ENCODE measurements around the gene PLEKHN1. TPM values are rescaled to one million over a fixed set of nuclear protein-coding genes. Genes with fewer than 3 reads are reported as not detected.
A peak's percentile ranks its signal among the peaks of the same experiment; 100 is the strongest.

Gene PLEKHN1
- total RNA-seq, 2 donors from 2014 or later: 1.5 to 4.6 TPM

DNA sequence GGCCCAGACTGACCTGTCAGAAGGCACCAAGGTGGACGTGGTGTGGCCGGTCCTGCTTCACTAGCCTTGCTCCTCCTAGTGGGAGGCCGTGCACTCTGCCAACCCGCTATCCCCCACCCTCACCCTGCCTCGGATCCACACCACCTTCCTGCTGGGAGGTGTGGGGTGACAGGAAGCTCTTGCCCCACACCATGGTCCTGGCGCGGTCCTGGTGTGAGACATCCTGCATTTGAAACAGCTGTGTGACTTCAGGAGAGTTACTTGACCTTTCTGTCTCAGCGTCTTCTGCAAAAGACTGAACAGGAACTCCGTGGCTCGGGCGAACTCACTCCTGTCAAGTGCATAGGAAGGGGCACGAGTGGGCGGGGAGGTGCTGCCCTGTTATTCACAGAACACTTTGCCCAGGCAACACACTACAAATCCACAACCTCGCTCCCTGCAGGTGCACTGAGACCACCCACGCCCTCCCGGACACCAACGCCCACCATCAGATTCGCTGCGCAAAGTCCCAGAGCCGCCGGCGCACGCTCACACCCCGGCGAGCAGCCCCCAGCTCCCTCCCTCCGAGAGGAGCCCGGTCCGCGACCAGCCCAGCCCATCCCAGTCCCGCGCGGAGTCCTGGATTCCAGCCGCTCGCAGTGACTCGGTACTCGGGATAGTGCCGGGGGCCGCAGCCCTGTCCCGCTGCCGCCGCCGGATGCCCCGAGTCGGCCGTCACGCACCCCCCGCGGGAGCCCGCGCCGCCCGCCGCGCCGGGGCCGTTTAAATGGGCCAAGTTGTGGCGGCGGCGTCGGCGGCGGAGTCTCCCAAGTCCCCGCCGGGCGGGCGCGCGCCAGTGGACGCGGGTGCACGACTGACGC, 42.9 kb upstream of the PLEKHN1 start, which contains the start of gene SAMD11:
SAMD11 (plus strand) TSS at position 793 of the 860 bp plus-strand sequence. CDS start 509 bp downstream, outside the sequence.
- 5 to 7% methylated on average over 34 to 72 of the region's 72 CpGs for WGBS, 2 experiments (ENCODE audit: insufficient coverage in 1 of 2, insufficient read length in 1 of 2)
- Mint-ChIP-seq H3K4me3 (peak within 1 kb of the TSS; percentile 71), H3K9me3 (no peaks in the 10 kb centered on the region), H3K36me3 (ENCODE audit: low read depth) (peaks cover 25% of the 10 kb centered on the region), H3K27me3 (ENCODE audit: insufficient read depth) (peaks cover 82% of the 10 kb centered on the region), H3K27ac (no peak within 1 kb of the TSS), H3K4me1 (peaks cover 21% of the 10 kb centered on the region)
- peak; percentile 91 for DNase-seq
- Histone ChIP-seq H3K9ac (ENCODE audit: extremely low read depth, low read length, poor library complexity, severe bottlenecking) (no peak within 1 kb of the TSS), H3K9me3 (ENCODE audit: control insufficient read depth, low read length) (no peaks in the 10 kb centered on the region), H3K36me3 (ENCODE audit: control insufficient read depth, insufficient read depth, low read length) (no peaks in the 10 kb centered on the region), H3K27me3 (ENCODE audit: control insufficient read depth, insufficient read depth, low read length, poor library complexity, severe bottlenecking) (peaks cover 84% of the 10 kb centered on the region), H3K27ac (ENCODE audit: low read depth, low read length) (no peak within 1 kb of the TSS), H3K4me1 (ENCODE audit: control insufficient read depth, insufficient read depth, low read length) (peaks cover 6% of the 10 kb centered on the region), H3K4me3 (ENCODE audit: low read length) (peak within 1 kb of the TSS; percentile 67)
- TF ChIP-seq, protein P1, sequence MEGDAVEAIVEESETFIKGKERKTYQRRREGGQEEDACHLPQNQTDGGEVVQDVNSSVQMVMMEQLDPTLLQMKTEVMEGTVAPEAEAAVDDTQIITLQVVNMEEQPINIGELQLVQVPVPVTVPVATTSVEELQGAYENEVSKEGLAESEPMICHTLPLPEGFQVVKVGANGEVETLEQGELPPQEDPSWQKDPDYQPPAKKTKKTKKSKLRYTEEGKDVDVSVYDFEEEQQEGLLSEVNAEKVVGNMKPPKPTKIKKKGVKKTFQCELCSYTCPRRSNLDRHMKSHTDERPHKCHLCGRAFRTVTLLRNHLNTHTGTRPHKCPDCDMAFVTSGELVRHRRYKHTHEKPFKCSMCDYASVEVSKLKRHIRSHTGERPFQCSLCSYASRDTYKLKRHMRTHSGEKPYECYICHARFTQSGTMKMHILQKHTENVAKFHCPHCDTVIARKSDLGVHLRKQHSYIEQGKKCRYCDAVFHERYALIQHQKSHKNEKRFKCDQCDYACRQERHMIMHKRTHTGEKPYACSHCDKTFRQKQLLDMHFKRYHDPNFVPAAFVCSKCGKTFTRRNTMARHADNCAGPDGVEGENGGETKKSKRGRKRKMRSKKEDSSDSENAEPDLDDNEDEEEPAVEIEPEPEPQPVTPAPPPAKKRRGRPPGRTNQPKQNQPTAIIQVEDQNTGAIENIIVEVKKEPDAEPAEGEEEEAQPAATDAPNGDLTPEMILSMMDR (conservative IDR thresholded peaks at IDR 0.05): peak; percentile 47

DNA sequence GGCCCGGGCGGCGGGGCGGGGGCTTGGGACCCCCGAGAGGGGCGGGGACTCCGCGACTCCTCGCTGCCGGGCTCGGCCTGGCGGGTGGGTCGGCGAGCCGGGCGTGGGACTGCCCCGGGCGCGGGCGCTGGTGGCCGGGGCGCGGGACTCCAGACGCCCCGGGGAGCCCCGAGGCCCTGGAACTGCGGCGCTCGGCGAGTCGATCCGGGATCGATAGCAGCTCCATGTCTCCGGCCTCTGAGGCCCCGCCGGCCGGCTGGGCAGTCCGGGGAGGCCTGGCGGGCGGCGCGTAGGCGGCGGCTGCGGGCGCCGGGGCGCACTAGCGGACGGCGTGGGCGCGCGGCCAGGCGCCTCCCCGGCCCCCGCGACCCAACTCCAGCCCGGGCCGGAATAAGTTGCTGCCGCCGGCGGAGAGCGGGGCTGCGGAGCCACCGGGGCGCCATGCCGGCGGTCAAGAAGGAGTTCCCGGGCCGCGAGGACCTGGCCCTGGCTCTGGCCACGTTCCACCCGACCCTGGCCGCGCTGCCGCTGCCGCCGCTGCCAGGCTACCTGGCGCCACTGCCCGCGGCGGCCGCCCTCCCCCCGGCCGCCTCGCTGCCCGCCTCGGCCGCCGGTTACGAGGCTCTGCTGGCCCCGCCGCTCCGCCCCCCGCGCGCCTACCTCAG, 42.2 kb upstream of the PLEKHN1 start:
- Mint-ChIP-seq H3K9me3 (no peaks in the 10 kb centered on the region), H3K36me3 (ENCODE audit: low read depth) (peaks cover 29% of the 10 kb centered on the region), H3K27ac (no peak overlapping the region), H3K4me1 (peaks cover 19% of the 10 kb centered on the region), H3K27me3 (ENCODE audit: insufficient read depth) (peaks cover 83% of the 10 kb centered on the region), H3K4me3 (peak overlapping the region; percentile 71)
- Histone ChIP-seq H3K4me1 (ENCODE audit: control insufficient read depth, insufficient read depth, low read length) (peaks cover 6% of the 10 kb centered on the region), H3K27ac (ENCODE audit: low read depth, low read length) (no peak overlapping the region), H3K9ac (ENCODE audit: extremely low read depth, low read length, poor library complexity, severe bottlenecking) (no peak overlapping the region), H3K4me3 (ENCODE audit: low read length) (peak overlapping the region; percentile 66), H3K36me3 (ENCODE audit: control insufficient read depth, insufficient read depth, low read length) (no peaks in the 10 kb centered on the region), H3K9me3 (ENCODE audit: control insufficient read depth, low read length) (no peaks in the 10 kb centered on the region), H3K27me3 (ENCODE audit: control insufficient read depth, insufficient read depth, low read length, poor library complexity, severe bottlenecking) (peaks cover 89% of the 10 kb centered on the region)
- no peak for DNase-seq
- 0 to 1% methylated on average over 35 to 98 of the region's 98 CpGs for WGBS, 2 experiments (ENCODE audit: insufficient coverage in 1 of 2, insufficient read length in 1 of 2)
- TF ChIP-seq, protein P1 (conservative IDR thresholded peaks at IDR 0.05): no peak

DNA sequence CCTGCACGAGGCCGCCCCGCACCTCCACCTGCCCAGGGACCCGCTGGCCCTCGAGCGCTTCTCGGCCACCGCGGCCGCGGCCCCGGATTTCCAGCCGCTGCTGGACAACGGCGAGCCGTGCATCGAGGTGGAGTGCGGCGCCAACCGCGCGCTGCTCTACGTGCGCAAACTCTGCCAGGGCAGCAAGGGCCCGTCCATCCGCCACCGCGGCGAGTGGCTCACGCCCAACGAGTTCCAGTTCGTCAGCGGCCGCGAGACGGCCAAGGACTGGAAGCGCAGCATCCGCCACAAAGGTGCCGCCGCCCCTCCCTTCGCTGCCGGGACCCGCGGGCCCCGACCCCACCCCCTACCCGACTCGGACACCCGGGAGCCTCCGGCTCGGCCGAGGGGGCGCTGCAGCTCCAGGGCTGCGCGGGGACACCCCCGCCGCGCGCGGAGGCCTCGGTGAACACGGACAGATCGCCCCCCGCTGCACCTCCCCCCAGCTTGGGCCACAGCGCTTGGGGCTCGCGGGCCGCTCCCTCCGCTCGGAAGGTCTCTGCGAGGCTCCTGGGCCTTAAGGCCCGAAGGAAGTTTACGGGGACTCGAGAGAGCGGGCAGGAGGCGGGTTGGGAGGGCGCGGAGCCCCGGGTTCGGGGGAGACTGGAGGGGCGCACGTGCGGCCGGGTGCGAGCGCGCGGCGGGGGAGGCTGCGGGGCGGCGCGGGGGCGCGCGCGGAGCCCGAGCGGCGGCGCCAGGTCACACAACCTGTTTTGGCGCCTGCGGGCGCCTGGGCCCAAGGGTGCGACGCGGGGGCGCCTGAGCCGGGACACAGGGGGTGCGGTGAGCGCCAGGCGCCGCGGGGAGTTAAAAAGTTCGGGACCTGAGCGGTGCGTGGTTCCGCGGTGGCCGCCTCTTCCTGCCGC, 41.4 kb upstream of the PLEKHN1 start:
- Histone ChIP-seq H3K27ac (ENCODE audit: low read depth, low read length) (no peak overlapping the region), H3K4me1 (ENCODE audit: control insufficient read depth, insufficient read depth, low read length) (peaks cover 6% of the 10 kb centered on the region), H3K9ac (ENCODE audit: extremely low read depth, low read length, poor library complexity, severe bottlenecking) (no peak overlapping the region), H3K4me3 (ENCODE audit: low read length) (peak overlapping the region; percentile 66), H3K9me3 (ENCODE audit: control insufficient read depth, low read length) (no peaks in the 10 kb centered on the region), H3K27me3 (ENCODE audit: control insufficient read depth, insufficient read depth, low read length, poor library complexity, severe bottlenecking) (peaks cover 90% of the 10 kb centered on the region), H3K36me3 (ENCODE audit: control insufficient read depth, insufficient read depth, low read length) (no peaks in the 10 kb centered on the region)
- Mint-ChIP-seq H3K9me3 (no peaks in the 10 kb centered on the region), H3K36me3 (ENCODE audit: low read depth) (peaks cover 32% of the 10 kb centered on the region), H3K27ac (no peak overlapping the region), H3K4me3 (peak overlapping the region; percentile 67), H3K27me3 (ENCODE audit: insufficient read depth) (peaks cover 83% of the 10 kb centered on the region), H3K4me1 (peaks cover 19% of the 10 kb centered on the region)
- peak; percentile 84 for DNase-seq
- WGBS, 2 experiments (ENCODE audit: insufficient coverage in 1 of 2, insufficient read length in 1 of 2): 1% methylated on average over 36 to 118 of the region's 120 CpGs
- TF ChIP-seq, protein P1 (conservative IDR thresholded peaks at IDR 0.05): peak; percentile 27
